Stimulated activated CD4-positive, alpha-beta T cell treated with anti-CD3 and anti-CD28 coated beads, TNF-alpha, amount 100 ng/mL, for 4 hours (primary cell): ENCODE measurements around the gene SYT5.
A peak's percentile ranks its signal among the peaks of the same experiment; 100 is the strongest.
"Not testable (repeated sequence)": the region's sequence is repeated elsewhere in the genome, so short reads cannot be mapped to it uniquely, and the experiment has no call there.

Experiments used
- DNase-seq, 3 experiments: peaks; one replicate each; pipeline ENCODE4 v3.0.0-alpha.2; 2020; ENCODE audit warnings: low read depth in 3 of 3

Gene SYT5

GRCh38 chr19:55172318-55172717 lies 7.8 kb downstream of the SYT5 start:
- not testable (repeated sequence) for DNase-seq

DNA sequence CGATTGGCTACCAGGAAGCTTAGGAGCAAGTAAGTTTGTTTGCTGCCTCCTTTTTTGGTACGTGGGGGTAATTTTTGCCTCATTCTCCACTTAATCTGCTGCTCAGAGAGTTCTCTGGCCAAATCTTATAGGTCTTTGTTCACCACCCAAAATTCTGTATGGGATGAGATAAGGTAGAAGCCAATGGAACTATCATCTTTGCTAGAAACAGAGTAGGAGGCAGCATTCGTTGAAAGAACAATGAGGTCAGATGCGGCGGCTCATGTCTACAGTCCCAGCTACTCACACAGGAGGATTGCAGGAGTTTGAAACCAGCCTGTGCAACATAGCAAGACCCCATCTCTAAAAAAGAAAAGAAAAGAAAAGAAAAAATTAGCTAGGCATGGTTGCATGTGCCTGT lies 8.6 kb downstream of the SYT5 start:
- no peak for DNase-seq

DNA sequence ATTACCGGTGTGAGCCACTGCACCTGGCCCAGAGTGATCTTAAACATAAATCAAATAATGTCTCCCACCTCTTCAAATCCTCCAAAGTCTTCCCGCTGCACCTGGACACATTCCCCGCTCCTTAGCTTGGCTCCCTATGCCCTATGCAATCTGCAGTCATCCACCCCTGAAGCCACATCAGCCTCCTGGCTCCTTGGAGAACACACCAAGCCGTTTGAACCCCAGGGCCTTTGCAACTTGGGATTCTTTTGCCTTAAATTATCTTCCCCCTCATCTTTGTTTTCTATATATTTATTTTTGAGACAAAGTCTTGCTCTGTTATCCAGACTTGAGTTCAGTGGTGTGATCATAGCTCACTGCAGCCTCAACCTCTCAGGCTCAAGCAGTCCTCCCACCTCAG lies 11.0 kb downstream of the SYT5 start:
- DNase-seq, result no peak

DNA sequence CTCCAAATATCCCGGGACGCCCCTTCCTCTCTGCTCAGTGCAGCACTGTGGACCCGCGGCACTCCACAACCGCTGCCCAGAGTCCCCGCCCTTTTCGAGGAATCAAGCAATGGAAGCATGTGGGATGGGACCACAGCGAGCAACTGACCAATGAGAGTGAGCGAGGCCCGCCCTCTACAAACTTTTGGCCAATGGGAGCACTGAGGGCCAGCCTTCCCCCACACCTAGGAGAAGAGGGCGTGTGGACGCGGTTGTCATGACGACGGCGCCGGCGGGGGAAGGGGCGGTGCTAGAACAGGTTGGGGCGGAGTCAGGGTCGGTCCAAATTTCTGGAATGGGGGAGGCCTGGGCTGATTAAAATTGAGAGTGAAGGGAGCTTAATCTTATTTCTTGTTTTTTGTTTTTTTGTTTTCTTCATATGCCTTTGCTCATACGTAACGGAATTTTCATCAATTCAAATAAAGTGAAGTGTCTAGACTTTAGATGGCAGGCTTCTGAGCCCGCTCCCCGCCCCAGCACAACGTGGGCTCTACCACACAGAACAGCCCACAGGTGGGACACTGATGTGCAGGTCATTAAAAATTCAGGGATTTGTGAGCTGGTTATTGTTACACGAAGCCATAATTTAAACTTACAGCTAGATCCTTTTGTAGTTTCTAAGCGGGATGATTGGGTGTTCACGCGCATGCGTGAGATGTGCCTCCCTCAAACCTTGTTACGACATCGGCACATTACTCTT lies 13.4 kb downstream of the SYT5 start, which contains the start of gene DNAAF3:
DNAAF3 (minus strand) TSS at position 84 of the 739 bp plus-strand sequence. CDS start 200 bp downstream, outside the sequence.
- DNase-seq, result peak; percentile 21 to 63 (median 48)

DNA sequence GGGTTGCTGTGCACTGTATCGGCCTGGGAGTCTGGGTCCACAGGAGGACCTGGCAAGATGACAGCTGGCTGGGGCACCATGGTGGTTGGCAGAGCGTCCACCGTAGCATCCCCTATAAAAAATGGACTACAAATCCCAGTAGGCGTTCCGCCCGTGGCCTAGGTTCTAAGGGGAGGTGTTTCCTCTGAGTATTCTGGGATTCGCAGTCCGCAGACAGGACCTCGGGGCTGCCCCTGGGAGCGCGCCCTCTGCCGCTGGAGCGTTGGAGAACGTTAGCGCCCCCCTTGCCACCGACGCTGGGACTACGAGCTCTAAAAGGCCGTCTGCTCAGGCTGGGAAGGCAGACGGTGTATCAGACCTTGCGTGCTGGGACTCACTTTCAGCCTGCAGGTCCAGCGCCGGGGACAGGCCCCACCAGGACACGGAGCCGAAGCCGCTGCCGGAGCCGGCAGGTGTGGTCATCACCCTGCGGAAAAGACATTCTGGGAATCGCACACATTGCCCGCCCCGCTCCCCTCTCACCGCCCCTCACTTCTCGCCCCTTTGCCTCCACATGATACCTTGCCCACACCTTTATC lies 14.0 kb downstream of the SYT5 start:
- DNase-seq, result no peak

- DNase-seq, result no peak
Observed at GRCh38 chr19:55161571-55162322, 18.3 kb downstream of the SYT5 start.

GRCh38 chr19:55160986-55161365 lies 19.1 kb downstream of the SYT5 start:
- DNase-seq, result no peak

- peak; percentile 68 to 76 (median 73) for DNase-seq
Observed at GRCh38 chr19:55160128-55160985, 19.7 kb downstream of the SYT5 start.

GRCh38 chr19:55158848-55159749 lies 21.0 kb downstream of the SYT5 start:
- DNase-seq, result no peak

- no peak for DNase-seq
Observed at GRCh38 chr19:55158423-55158822, 21.7 kb downstream of the SYT5 start.

DNA sequence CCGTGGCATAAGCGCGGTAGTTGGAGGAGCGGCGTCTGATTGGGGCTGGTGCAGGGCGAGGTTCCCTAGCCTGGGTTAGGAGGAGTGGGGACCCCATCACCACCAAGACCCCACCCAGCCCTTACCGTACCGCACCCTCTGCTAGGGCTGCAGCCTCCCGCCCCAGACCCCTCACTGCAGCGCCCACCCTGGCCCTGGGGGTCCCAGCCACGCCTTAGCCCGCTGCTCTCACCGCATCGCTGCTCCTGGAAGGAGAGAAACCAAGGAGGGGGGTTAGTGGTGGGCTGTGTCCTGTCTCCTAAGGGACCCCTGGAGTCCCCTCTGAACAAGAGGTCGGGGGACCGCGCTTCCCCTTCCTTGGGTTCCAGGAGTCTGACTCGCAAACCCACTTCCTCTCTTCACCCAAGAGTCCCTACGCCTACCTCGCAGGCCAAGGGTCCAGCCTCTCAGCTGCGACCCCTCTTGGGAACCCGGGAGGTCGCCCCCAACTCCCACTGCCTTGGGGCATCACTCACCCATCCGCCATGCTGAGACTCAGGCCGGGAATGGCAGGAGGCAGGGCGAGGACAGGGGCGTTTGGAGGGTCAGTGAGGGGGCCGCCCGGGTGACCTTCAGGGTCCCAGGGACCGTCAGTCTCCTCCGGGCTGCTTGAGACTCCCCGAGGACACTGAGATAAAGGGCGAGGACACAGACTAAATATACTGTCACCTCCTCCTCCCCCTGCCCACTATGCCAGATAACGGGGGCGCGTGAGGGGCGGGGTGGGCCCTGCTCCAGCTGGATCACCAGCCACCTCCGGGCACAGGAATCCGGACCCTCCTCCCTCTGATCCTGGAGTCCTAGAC lies 22.8 kb downstream of the SYT5 start, which contains the start of gene TNNI3:
TNNI3 (minus strand) TSS at position 669 of the 845 bp plus-strand sequence; CDS start at position 526, 143 bp downstream.
- DNase-seq, result no peak

DNA sequence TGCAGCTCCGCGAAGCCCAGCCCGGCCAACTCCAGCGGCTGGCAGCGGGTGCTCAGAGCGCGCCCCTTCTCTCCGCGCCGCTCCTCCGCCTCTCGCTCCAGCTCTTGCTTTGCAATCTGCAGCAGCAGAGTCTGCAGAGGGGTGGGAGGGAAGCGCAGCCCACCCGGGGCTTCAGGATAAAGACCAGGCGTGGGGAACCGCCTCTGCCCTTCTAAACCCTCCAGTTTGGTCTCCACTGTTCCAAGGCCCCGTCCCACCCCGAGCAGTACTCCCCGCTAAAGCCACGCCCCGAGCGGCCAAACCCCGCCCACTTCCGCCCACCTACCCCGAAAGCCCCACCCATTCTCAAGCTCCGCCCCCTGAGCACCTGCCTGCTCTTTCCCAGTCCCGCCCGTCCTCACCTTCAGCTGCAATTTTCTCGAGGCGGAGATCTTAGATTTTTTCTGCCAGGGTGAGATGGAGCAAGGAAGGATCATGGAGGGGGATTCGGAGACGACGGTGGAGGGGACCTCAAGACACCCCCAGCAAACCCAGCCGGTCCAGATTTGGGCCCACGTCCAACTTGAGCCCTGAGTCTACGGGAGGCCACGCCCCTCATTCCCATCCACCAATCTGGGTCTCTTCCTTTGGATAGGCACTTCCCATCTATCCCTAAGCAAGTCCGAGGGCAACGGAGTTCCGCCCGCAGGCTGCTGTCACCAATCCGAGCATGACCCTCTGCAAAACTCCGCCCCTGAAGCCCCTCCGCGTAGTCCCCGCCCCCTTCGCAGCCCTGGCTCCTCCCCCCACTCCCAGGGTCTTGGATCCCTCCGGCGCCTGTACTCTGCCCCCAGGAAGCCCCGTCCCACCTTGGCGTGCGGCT lies 23.7 kb downstream of the SYT5 start:
- peak in 1 of 3 experiments; percentile 15 for DNase-seq

DNA sequence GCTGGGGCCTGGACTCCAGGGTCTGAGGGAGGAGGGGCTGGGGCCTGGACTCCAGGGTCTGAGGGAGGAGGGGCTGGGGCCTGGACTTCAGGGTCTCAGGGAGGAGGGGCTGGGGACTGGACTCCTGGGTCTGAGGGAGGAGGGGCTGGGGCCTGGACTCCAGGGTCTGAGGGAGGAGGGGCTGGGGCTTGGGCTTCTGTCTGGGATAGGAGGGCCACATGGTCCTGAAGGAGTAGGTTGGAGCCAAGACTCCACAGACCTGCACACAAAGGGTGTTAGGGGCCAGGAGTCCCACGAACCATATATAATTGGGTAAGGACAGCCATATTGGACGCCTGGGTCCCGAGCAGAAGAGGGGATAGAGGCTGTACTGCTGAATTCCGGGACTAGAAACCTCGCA lies 24.3 kb downstream of the SYT5 start:
- DNase-seq, result not testable (repeated sequence)

GRCh38 chr19:55153652-55154264 lies 26.3 kb downstream of the SYT5 start:
- no peak for DNase-seq

DNA sequence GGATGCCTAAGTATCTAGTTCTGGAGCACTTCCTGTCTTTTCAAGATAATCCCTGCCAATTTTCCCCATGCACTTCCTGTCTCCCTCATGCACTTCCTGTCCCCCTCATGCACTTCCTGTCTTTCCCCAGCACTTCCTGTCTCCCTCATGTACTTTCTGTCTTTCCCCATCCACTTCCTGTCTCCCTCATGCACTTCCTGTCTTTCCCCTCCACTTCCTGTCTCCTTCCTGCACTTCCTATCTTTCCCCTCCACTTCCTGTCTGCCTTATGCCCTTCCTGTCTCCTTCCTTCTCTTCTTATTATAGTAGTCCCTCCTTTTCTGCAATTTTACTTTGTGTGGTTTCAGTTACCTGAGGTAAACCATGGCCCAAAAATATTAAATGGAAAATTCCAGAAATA lies 28.1 kb downstream of the SYT5 start:
- DNase-seq, result no peak

DNA sequence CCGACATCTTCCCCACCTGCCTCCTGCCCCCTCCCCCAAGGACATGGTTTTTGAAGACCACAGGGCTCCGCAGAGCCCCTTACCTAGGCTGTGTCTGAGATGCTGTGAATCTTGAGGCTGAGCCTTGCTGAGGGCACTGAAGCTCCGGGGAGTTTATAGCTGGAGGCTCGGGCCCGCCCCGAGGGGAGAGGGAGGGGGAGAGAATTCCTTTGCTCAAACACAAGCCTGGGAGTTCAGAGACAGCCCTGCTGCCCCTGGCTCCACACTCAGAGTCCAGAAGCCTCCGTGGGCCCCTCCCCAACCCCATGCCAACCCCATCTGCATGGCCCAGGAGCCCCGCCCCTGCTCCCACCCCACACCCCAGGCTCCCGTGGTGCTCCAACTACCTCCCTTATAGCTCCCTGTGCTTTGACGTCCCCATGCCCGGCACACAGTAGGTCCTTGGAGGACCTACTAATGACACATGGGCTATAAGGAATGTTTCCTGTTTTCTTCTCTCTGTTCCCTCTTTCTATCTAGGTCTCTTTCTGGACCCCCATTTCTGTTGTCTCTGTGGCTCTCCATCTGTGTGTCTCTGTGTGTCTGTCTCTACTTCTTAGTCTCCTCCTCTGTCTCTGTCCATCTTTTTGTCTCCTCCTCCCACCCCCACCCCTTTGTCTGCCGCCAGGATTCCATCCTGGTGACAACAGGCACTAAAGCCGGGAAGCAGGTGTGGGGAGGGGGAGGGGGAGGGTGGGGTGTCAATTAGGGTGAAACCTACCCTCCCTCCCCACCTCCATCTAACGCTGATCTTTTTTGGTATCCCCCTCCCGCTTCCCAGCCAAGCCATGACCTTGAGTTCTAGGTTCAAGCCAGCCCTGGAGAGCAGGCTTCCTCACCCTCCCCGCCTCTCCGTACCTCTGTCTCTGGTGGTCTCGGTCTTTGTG lies 30.7 kb downstream of the SYT5 start, which contains the start of gene TNNT1:
TNNT1 (minus strand) TSS at position 129 of the 926 bp plus-strand sequence. CDS start 2,049 bp downstream, outside the sequence.
- no peak for DNase-seq
